GM21786 (cell line): ENCODE results near the gene TAS2R19.
"Not testable (repeated sequence)": the region's sequence is repeated elsewhere in the genome, so short reads cannot be mapped to it uniquely, and the experiment has no call there.

Experiments
- ATAC-seq: cut with Tn5 transposase; IDR thresholded peaks from one replicate; pipeline ENCODE4 v1.9.1; 2021; ENCODE audit not compliant: unreplicated experiment

Gene TAS2R19

GRCh38 chr12:11022520-11022919 is at the start of gene TAS2R19:
TSS of gene TAS2R19 (minus strand) at chr12:11022620. CDS start at chr12:11022571, 49 bp downstream.
- ATAC-seq, result no peak

DNA sequence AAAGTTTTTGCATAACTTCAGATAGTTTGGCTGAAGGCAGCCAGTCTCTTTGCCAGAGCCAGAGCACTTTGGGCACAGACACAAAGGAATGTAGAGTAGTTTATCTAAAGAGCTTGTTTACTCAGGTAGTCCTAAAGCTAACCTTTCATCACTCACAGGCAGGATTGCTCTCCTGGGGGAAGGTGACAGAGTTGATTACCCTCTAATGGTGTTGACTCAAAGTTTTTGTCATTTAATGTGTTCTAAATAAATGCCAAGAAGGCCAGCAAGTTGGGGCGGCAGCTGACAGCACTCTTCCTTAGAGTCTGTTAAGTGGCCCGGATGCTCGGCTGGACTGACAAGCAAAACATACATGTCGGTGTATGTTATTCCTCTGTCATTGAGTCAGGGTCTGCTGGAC is 49.0 kb upstream of the TAS2R19 start:
- ATAC-seq, result no peak

DNA sequence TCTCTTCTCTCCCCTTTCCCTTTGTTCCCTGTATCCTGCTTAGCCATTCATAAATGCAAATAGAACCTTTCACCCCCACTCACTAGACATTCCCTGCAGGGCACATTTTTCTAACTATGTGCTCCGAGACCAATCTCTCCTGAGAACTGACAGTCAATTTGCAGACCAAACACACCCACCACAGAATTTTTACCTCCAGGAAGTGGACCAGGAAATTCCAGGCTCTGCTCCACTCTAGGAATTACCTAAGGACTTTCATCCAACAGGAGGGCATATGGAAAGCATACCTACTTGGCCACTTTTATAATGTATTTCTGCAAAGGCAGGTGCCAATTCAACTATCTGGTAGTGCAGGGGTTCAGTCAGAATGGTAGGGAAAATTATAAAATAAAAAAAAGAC is 48.6 kb upstream of the TAS2R19 start:
- ATAC-seq, result no peak

- no peak for ATAC-seq
Measured at GRCh38 chr12:11069854-11070365, 47.5 kb upstream of the TAS2R19 start.

DNA sequence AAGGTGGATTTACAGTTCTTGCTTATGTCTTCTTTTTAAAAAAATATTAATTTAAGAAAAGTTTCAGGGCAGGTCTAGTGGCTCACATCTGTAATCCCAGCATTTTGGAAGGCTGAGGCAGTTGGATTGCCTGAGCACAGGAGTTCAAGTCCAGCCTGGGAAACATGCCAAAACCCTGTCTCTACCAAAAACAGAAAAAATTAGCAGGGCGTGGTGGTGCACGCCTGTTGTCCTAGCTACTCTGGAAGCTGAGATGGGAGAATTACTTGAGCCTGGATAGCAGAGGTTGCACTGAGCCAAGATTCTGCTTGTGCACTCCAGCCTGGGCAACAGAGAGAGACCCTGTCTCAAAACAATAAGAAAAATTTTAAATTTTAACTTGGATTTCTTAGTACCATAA is 45.1 kb upstream of the TAS2R19 start:
- no peak for ATAC-seq

- ATAC-seq, result not testable (repeated sequence)
Measured at GRCh38 chr12:11062194-11062593, 39.8 kb upstream of the TAS2R19 start, which contains the start of gene TAS2R46. TSS of gene TAS2R46 (minus strand) at chr12:11062294. CDS start at chr12:11062294, 0 bp downstream.

- no peak for ATAC-seq
Measured at GRCh38 chr12:11059784-11060183, 37.4 kb upstream of the TAS2R19 start.

DNA sequence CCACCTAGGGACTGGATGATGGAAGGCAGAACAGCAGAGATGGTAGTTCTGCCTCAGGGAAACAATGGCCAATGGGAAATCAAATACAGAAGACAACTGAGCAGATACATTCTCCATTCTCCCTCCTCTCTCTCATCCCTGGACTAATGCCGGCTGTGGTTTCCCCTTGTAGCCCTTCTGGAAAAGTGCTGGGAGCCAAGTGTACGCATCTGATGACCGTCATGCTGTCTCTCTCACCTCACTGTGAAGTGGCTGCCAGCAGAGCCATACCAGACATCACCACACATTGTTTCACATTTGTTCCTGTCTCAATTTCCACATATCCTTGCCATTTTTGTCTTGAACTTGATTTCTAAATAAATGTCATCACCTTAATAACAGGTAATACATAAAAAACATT is 36.6 kb upstream of the TAS2R19 start:
- no peak for ATAC-seq

DNA sequence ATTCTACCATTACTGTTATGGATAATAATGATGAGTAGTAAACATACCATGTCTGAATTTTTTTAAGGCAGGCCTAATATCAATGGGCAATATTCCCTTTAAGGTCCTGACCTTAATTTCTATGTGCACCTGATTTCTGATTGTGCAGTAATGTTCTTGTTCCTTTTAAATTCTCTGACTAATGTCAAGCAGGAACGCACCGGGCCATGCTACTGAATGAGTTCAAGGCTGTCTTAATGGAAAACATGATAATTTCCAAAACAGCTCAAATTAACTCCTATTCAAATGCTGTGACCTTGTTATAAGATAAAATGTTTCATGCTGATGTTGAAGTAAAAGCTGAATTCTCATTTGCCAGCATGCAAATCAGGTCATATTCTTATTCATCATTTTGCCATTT is 32.9 kb upstream of the TAS2R19 start:
- ATAC-seq, result no peak

GRCh38 chr12:11049806-11050531 is 27.5 kb upstream of the TAS2R19 start:
- not testable (repeated sequence) for ATAC-seq

- ATAC-seq, result not testable (repeated sequence)
Measured at GRCh38 chr12:11041366-11041765, 18.9 kb upstream of the TAS2R19 start.

DNA sequence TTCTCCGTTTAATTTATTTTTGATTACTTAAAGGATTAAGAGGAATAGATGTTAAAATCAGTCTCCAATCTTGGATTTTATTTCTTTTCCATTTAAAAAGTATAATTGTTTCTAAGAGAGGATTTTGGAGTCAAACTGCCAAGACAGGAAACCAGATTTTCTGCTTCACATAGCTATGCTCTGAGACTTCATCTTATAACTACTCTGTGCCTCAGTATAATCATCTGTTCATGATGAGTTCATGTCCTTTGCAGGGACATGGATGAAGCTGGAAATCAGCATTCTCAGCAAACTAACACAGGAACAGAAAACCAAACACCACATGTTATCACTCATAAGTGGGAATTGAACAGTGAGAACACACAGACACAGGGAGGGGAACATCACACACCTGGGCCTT is 17.7 kb upstream of the TAS2R19 start:
- ATAC-seq, result no peak

- no peak for ATAC-seq
Measured at GRCh38 chr12:11039171-11039570, 16.8 kb upstream of the TAS2R19 start.

DNA sequence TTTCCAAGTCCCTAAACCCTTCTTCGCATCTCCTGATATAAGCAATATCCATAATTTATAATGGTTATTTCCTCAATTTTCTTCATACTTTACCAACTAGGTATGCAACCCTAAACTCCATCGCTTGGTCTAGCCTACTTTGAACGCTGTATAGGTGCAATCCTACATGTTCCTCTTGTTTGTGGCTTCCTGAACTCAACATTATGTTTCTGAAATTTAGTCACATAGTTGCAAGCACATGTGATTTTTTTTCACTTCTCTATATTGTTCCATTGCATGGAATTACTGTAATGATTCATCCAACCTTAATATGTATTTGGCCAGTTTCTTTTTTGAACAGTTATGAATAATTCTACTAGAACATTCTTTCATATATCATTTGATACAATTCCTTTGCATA is 11.5 kb upstream of the TAS2R19 start:
- ATAC-seq, result not testable (repeated sequence)

DNA sequence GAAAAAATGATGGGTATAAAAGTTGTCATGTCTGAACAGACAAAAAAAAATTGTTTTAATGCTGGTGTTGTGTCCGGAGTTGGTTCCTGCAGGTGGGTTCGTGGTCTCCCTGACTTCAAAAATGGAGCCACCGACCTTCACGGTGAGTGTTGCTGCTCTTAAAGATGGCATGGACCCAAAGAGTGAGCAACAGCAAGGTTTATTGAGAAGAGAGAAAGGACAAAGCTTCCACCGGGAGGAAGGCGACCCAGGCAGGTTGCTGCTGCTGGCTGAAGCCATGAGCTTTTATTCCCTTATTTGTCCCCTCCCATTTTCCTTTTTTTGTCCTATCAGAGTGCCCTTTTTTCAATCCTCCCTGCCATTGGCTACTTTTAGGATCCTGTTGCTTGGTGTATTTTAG is 8.9 kb upstream of the TAS2R19 start, which contains the start of gene TAS2R31:
Gene TAS2R31 (minus strand): TSS at position 101 of the 400 bp plus-strand sequence. CDS start 72 bp downstream, at position 29.
- ATAC-seq, result no peak

GRCh38 chr12:11026118-11026517 is 3.7 kb upstream of the TAS2R19 start:
- no peak for ATAC-seq

GRCh38 chr12:11023387-11023786 is 967 bp upstream of the TAS2R19 start:
- ATAC-seq, result no peak

DNA sequence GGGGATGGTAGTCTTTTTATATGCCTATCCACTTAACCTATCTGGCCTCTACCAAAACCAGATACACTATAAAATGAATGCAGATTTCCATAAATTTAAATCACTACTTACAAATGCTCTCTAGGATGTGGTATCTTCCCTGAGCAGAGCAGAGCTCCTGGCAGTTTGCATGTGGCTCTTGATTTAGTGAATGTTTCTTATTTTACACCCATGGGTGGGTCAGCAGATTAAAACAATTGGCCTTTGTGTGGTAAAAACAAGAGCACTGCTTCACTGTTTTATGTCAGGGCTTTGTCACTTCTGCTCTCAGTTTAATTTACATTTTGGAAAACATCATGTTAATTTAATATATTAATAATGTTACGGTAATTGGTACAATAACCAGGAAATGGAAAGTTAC is 5.5 kb downstream of the TAS2R19 start:
- no peak for ATAC-seq

- no peak for ATAC-seq
Measured at GRCh38 chr12:11015775-11016430, 6.5 kb downstream of the TAS2R19 start.

DNA sequence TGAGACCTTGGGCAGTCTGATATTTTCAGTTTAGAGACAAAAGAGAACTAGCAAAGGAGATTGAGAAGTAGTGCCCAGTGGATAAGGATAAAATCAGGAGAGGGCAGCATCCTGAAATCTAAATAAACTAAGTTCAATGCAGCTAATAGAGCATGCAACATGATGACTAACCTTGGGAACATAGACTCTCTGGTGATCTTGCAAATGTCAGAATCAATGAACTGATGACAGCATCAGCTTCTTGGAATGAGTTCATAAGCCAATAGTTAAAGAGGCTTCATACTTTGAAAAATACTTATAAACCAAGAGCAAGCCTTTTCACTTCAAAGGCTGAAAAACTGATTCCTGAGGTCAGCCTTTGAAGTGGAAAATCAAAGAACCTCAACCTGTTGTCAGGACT is 8.2 kb downstream of the TAS2R19 start:
- ATAC-seq, result no peak

DNA sequence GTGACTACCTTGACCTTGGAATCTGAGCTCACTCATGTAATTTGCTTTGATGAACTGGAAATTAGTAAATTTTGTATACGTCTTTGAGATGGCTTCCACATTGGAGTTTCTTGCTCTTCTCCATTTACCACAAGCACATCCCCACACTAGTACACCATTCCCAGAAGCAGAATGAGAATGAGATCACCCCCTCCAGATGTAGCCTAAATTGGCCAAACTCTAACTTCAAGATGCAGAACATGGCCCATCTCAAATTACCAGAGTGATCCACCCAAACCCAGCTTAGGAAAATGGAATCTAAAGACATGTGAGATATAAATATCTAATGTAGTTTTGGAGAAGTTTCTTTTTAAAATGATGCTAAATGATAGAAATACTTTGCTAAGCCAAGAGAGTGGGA is 14.8 kb downstream of the TAS2R19 start:
- no peak for ATAC-seq

DNA sequence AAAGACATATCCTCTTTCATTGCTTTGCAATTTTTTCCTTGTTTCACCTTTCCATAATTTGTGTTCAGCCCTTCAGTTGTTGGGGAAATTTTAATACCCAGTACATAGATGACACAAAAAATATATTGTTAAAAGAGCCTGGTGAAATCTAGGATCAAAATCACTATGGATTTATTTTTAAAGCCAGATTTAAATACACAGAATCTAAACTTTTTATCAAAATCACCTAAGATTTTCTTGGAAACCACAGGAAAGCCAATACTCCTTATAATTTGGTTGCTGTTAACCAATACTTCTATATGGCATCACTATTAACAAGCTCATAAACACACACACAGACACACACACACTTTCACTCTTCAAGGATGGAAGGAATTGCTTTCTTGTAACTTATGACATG is 24.2 kb downstream of the TAS2R19 start, which contains the start of gene TAS2R20:
Gene TAS2R20 (minus strand): TSS at position 101 of the 400 bp plus-strand sequence. CDS start 429 bp downstream, outside the sequence.
- no peak for ATAC-seq
